Natural killer cell (primary cell): ENCODE data around the gene PNPLA1. TPM values are rescaled to one million over a fixed set of nuclear protein-coding genes. Genes with fewer than 3 reads are reported as not detected.

Experiments used
- ATAC-seq, 3 donors: fragments of 150-1000 bp in 2 of 3; fragments of 200-7000 bp in 1 of 3; cut with Tn5 transposase; 1 replicate in 1 of 3; 2 replicates in 2 of 3; pipeline ENCODE4 v1.10.0; 2021; ENCODE audit warnings: mild to moderate bottlenecking in 2 of 3, moderate library complexity in 2 of 3
- DNase-seq, 2 donors: peaks; one replicate each; pipeline versions ENCODE4 v3.0.0 to v3.0.0-alpha.2; 2013 to 2021; ENCODE audit warnings: mixed read lengths in 1 of 2
- H3K27ac ChIP-seq: one replicate; pipeline ENCODE4 v1.5.1; 2013; ENCODE audit warnings: mild to moderate bottlenecking, low read length
- H3K27me3 ChIP-seq: one replicate; pipeline ENCODE4 v1.6.1; 2013; ENCODE audit warnings: low read length; ENCODE audit not compliant: control insufficient read depth, insufficient read depth
- H3K36me3 ChIP-seq: one replicate; pipeline ENCODE4 v1.6.1; 2013; ENCODE audit warnings: low read length; ENCODE audit not compliant: control insufficient read depth, insufficient read depth
- H3K4me1 ChIP-seq: one replicate; pipeline ENCODE4 v1.6.1; 2013; ENCODE audit warnings: low read length; ENCODE audit not compliant: control insufficient read depth, insufficient read depth
- H3K4me3 ChIP-seq: one replicate; pipeline ENCODE4 v1.5.1; 2013; ENCODE audit warnings: low read length
- H3K9me3 ChIP-seq: one replicate; pipeline ENCODE4 v1.6.1; 2013; ENCODE audit warnings: low read length; ENCODE audit not compliant: control insufficient read depth, insufficient read depth
- H3K27ac Mint-ChIP-seq, 2 donors: one replicate each; pipeline ENCODE4 v1.8.0; 2022; ENCODE audit warnings: mild to moderate bottlenecking in 2 of 2, mixed read lengths in 2 of 2, moderate library complexity in 1 of 2
- H3K27me3 Mint-ChIP-seq, 2 donors: one replicate each; pipeline ENCODE4 v1.8.0; 2022; ENCODE audit warnings: low read depth in 2 of 2, mixed read lengths in 2 of 2
- H3K36me3 Mint-ChIP-seq: one replicate; pipeline ENCODE4 v1.8.0; 2022; ENCODE audit warnings: mixed read lengths
- H3K4me1 Mint-ChIP-seq, 2 donors: one replicate each; pipeline ENCODE4 v1.8.0; 2022; ENCODE audit warnings: mixed read lengths in 2 of 2
- H3K4me3 Mint-ChIP-seq: one replicate; pipeline ENCODE4 v1.8.0; 2022; ENCODE audit warnings: mild to moderate bottlenecking, moderate library complexity, mixed read lengths
- H3K9me3 Mint-ChIP-seq, 2 donors: one replicate each; pipeline ENCODE4 v1.8.0; 2022; ENCODE audit warnings: mixed read lengths in 2 of 2
- CTCF ChIP-seq: fragments of 200-600 bp; IDR thresholded peaks from one replicate; pipeline ENCODE4 v1.8.0; 2022; ENCODE audit warnings: antibody characterized with exemption
- WGBS: methylation state at CpG from one replicate; pipeline ENCODE4 v1.1.7; 2013; ENCODE audit warnings: missing lambda C conversion rate; ENCODE audit not compliant: insufficient coverage; 5-methylcytosine and 5-hydroxymethylcytosine counted together
- intact Hi-C: fragments of 100-400 bp; cut with micrococcal nuclease; formaldehyde crosslinking; loops from one replicate; pipeline ENCODE4 v1.14.2; 2022
- total RNA-seq, 4 donors: library from RNA; stranded (reverse); fragments of 120-200 nt in 1 of 4; gene quantifications; one replicate each; pipeline versions ENCODE4 v1.2.3 to v1.2.4, GENCODE V29; 2013 to 2022

Gene PNPLA1
- total RNA-seq, 3 donors from 2014 or later (not counting 1 experiment from before 2014, with no cell fraction given): 0.14 to 3.5 (median 0.61) TPM

GRCh38 chr6:36333931-36334725, 64.3 kb downstream of the PNPLA1 start:
- H3K27ac Mint-ChIP-seq: no peak overlapping the region
- ATAC-seq (no peak), DNase-seq (no peak)
- no peak overlapping the region for H3K4me3 ChIP-seq
- H3K36me3 ChIP-seq: no peaks in the 10 kb centered on the region
- peaks cover 8% of the 10 kb centered on the region for H3K4me1 ChIP-seq
- WGBS: 66% methylated on average over 20 of the region's 20 CpGs
- H3K27me3 Mint-ChIP-seq: peaks cover 42% of the 10 kb centered on the region in 2 donors
- H3K4me1 Mint-ChIP-seq: peaks cover 0 to 5% of the 10 kb centered on the region in 2 donors
- H3K27ac ChIP-seq: no peak overlapping the region
- no peaks in the 10 kb centered on the region for H3K9me3 Mint-ChIP-seq
- no peak overlapping the region for H3K4me3 Mint-ChIP-seq
- peaks cover 3% of the 10 kb centered on the region for H3K27me3 ChIP-seq
- intact Hi-C loops: no loop called here
- no peak for TF ChIP-seq CTCF
- H3K9me3 ChIP-seq: no peaks in the 10 kb centered on the region
- H3K36me3 Mint-ChIP-seq: no peaks in the 10 kb centered on the region

GRCh38 chr6:36334832-36335459, 65.1 kb downstream of the PNPLA1 start:
- Mint-ChIP-seq H3K9me3 (no peaks in the 10 kb centered on the region), H3K4me3 (no peak overlapping the region), H3K27ac (no peak overlapping the region), H3K4me1 (peaks cover 0 to 5% of the 10 kb centered on the region in 2 donors), H3K27me3 (peaks cover 40 to 50% of the 10 kb centered on the region in 2 donors), H3K36me3 (no peaks in the 10 kb centered on the region)
- ATAC-seq: no peak
- H3K4me3 ChIP-seq: no peak overlapping the region
- H3K27ac ChIP-seq: no peak overlapping the region
- H3K4me1 ChIP-seq: peaks cover 8% of the 10 kb centered on the region
- no peak for TF ChIP-seq CTCF
- no peaks in the 10 kb centered on the region for H3K36me3 ChIP-seq
- intact Hi-C loops: no loop called here
- peaks cover 4% of the 10 kb centered on the region for H3K27me3 ChIP-seq
- DNase-seq: no peak
- WGBS: 86% methylated on average over 14 of the region's 14 CpGs
- no peaks in the 10 kb centered on the region for H3K9me3 ChIP-seq

- H3K36me3 Mint-ChIP-seq: no peaks in the 10 kb centered on the region
- H3K27me3 ChIP-seq: peaks cover 6% of the 10 kb centered on the region
- no peaks in the 10 kb centered on the region for H3K9me3 Mint-ChIP-seq
- H3K27me3 Mint-ChIP-seq: peaks cover 40 to 56% of the 10 kb centered on the region in 2 donors
- ATAC-seq (no peak), DNase-seq (no peak)
- intact Hi-C loops: no loop called here
- H3K4me1 ChIP-seq: peaks cover 11% of the 10 kb centered on the region
- peaks cover under 1 to 6% of the 10 kb centered on the region in 2 donors for H3K4me1 Mint-ChIP-seq
- no peak overlapping the region for H3K27ac ChIP-seq
- no peaks in the 10 kb centered on the region for H3K36me3 ChIP-seq
- 93% methylated on average over 14 of the region's 14 CpGs for whole genome bisulfite sequencing
- H3K4me3 ChIP-seq: no peak overlapping the region
- TF ChIP-seq CTCF: no peak
- no peak overlapping the region for H3K27ac Mint-ChIP-seq
- no peaks in the 10 kb centered on the region for H3K9me3 ChIP-seq
- H3K4me3 Mint-ChIP-seq: no peak overlapping the region
These were observed 65.8 kb downstream of the PNPLA1 start for GRCh38 chr6:36335465-36336207.
